Measurements from ENCODE around the gene DHRS7. TPM values are rescaled to one million over a fixed set of nuclear protein-coding genes. Genes with fewer than 3 reads are reported as not detected.

The DHRS7 gene
- total and polyA plus RNA-seq, 8 donors, result 29.4 to 65.4 (median 37.9) TPM

- H3K27me3 ChIP-seq, result no peaks in the 10 kb centered on the region
- DNase-seq, result no peak
- no peak overlapping the region for H3K4me3 ChIP-seq
- no peak for FAIRE-seq
- 62 to 73% methylated on average over 7 of the region's 7 CpGs for WGBS, 2 donors
- peaks cover 8 to 16% (median 11%) of the 10 kb centered on the region in 3 donors for H3K4me1 ChIP-seq
- TF ChIP-seq, protein P1, sequence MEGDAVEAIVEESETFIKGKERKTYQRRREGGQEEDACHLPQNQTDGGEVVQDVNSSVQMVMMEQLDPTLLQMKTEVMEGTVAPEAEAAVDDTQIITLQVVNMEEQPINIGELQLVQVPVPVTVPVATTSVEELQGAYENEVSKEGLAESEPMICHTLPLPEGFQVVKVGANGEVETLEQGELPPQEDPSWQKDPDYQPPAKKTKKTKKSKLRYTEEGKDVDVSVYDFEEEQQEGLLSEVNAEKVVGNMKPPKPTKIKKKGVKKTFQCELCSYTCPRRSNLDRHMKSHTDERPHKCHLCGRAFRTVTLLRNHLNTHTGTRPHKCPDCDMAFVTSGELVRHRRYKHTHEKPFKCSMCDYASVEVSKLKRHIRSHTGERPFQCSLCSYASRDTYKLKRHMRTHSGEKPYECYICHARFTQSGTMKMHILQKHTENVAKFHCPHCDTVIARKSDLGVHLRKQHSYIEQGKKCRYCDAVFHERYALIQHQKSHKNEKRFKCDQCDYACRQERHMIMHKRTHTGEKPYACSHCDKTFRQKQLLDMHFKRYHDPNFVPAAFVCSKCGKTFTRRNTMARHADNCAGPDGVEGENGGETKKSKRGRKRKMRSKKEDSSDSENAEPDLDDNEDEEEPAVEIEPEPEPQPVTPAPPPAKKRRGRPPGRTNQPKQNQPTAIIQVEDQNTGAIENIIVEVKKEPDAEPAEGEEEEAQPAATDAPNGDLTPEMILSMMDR (IDR thresholded peaks at IDR 0.05), result no peak
- no peaks in the 10 kb centered on the region for H3K36me3 ChIP-seq
- no peaks in the 10 kb centered on the region for H3K9me3 ChIP-seq
- H3K27ac ChIP-seq, result no peak overlapping the region
- intact Hi-C loops (cut with DNase I), result loop anchor here in 1 of 3 donors (10.0 kb wide), 1 partner anchor 196 kb away; no protein-coding TSS in a partner anchor
- no peak for ATAC-seq
Observed at GRCh38 chr14:60160422-60160821, 4.8 kb downstream of the DHRS7 start.

DNA sequence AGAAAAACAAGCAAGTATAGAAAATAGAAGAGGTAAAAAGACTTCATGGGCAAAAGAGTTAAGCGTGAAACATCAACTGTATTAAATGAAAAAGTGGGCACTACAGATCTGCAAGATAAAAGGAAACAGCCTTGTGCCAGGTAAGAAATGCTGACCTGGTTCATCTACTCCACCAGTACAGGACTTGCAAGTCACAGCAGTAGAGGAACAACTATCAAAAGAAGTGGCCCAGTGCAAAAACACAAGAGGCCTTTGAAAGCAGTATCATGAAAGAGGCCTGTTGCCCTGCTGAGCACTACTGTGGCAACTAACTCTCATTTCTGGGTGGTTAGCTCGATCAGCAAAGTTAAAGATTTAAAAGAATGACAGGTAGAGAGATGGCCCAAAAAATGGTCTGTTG lies 10.5 kb downstream of the DHRS7 start:
- 89 to 92% methylated on average over 2 of the region's 2 CpGs for WGBS, 2 donors
- ATAC-seq (no peak), FAIRE-seq (no peak), DNase-seq (no peak)
- Histone ChIP-seq H3K27ac (no peak overlapping the region), H3K27me3 (no peaks in the 10 kb centered on the region), H3K9me3 (no peaks in the 10 kb centered on the region), H3K36me3 (no peaks in the 10 kb centered on the region), H3K4me3 (no peak overlapping the region), H3K4me1 (peaks cover 4 to 11% (median 11%) of the 10 kb centered on the region in 3 donors)
- TF ChIP-seq, protein P1 (IDR thresholded peaks at IDR 0.05), result no peak
- intact Hi-C loops (cut with DNase I), result loop anchor here in 2 of 3 donors (10.0 kb wide), 2 partner anchors 50 to 60 kb away; partner anchors contain the start of gene PCNX4 (in 1 of the 2)

- ATAC-seq, result no peak
- intact Hi-C loops (cut with DNase I), result loop anchor here in 2 of 3 donors (10.0 kb wide), 2 partner anchors 49 to 59 kb away; partner anchors contain the start of gene PCNX4 (in 1 of the 2)
- H3K4me3 ChIP-seq, result no peak overlapping the region
- peaks cover 4 to 11% (median 6%) of the 10 kb centered on the region in 3 donors for H3K4me1 ChIP-seq
- H3K36me3 ChIP-seq, result no peaks in the 10 kb centered on the region
- FAIRE-seq, result no peak
- no peaks in the 10 kb centered on the region for H3K27me3 ChIP-seq
- no peaks in the 10 kb centered on the region for H3K9me3 ChIP-seq
- H3K27ac ChIP-seq, result no peak overlapping the region
- no peak for DNase-seq
- TF ChIP-seq, protein P1 (IDR thresholded peaks at IDR 0.05), result no peak
- WGBS, 2 donors, result 87 to 88% methylated on average over 3 of the region's 3 CpGs
Observed at GRCh38 chr14:60153991-60154390, 11.2 kb downstream of the DHRS7 start.

- Histone ChIP-seq H3K27me3 (no peaks in the 10 kb centered on the region), H3K27ac (peak overlapping the region in 1 of 4 donors; percentile 1), H3K36me3 (no peaks in the 10 kb centered on the region), H3K4me3 (no peak overlapping the region), H3K9me3 (no peaks in the 10 kb centered on the region), H3K4me1 (peaks cover 4 to 5% (median 4%) of the 10 kb centered on the region in 3 donors)
- FAIRE-seq (no peak), DNase-seq (peak in 2 of 6 donors; percentile 20 to 50), ATAC-seq (peak in 3 of 4 donors; percentile 77 to 89 (median 81))
- TF ChIP-seq, protein P1 (IDR thresholded peaks at IDR 0.05), result no peak
- intact Hi-C loops (cut with DNase I), result loop anchor here in 2 of 3 donors (10.0 kb wide), 2 partner anchors 47 to 57 kb away; partner anchors contain the start of gene PCNX4 (in 1 of the 2)
- WGBS, 2 donors, result 61 to 70% methylated on average over 3 of the region's 3 CpGs
Observed at GRCh38 chr14:60151715-60152114, 13.5 kb downstream of the DHRS7 start.

DNA sequence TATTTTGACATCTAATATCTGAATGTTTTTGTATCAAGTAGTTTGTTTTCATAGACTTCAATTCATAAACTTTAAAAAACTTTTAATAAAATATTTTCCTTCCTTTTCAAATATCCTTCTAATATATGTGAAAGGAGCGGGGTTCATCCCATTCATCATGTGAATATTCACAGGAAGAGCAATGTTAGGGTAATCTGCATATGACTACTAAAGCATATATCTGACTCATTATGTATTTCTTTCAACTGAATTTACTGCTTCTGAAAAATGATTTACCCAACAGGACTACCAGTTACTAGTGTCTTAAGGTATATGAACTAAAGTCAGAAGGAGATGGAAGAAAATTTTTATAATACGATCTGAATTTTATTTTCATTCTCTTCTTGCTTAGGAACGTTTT lies 30.5 kb downstream of the DHRS7 start:
- no peaks in the 10 kb centered on the region for H3K36me3 ChIP-seq
- FAIRE-seq (no peak), ATAC-seq (no peak), DNase-seq (no peak)
- H3K4me3 ChIP-seq, result no peak overlapping the region
- 92 to 97% methylated on average over 3 of the region's 3 CpGs for WGBS, 2 donors
- no peaks in the 10 kb centered on the region for H3K9me3 ChIP-seq
- H3K27me3 ChIP-seq, result no peaks in the 10 kb centered on the region
- H3K4me1 ChIP-seq, result no peaks in the 10 kb centered on the region
- TF ChIP-seq, protein P1 (IDR thresholded peaks at IDR 0.05), result no peak
- H3K27ac ChIP-seq, result no peak overlapping the region
- intact Hi-C loops (cut with DNase I), result no loop called here

All from pancreas (tissue), 10 donors.